Suprapubic skin (tissue), 4 donors: Measurements from ENCODE around the gene RPS19BP1.

ENCODE experiments used
- CTCF ChIP-seq, 2 donors: fragments of 200-600 bp in 1 of 2; fragments of 450-650 bp in 1 of 2; sonication (generic) in 1 of 2; IDR thresholded peaks; one replicate each; pipeline ENCODE4 v1.5.1; 2016 to 2019; ENCODE audit warnings: antibody characterized with exemption in 2 of 2, mild to moderate bottlenecking in 1 of 2, moderate library complexity in 1 of 2
- EP300 ChIP-seq: sonication (generic); formaldehyde crosslinking; IDR thresholded peaks from one replicate; pipeline ENCODE4 v1.6.1; 2017; ENCODE audit warnings: antibody characterized with exemption
- POLR2A ChIP-seq, 2 donors: fragments of 450-650 bp; IDR thresholded peaks; one replicate each; pipeline ENCODE4 v1.6.1; 2017; ENCODE audit warnings: antibody characterized with exemption in 2 of 2, mild to moderate bottlenecking in 2 of 2, moderate library complexity in 2 of 2
- POLR2AphosphoS5 ChIP-seq, 3 donors: sonication (generic); formaldehyde crosslinking; IDR thresholded peaks; one replicate each; pipeline ENCODE4 v1.6.1; 2017; ENCODE audit warnings: antibody characterized with exemption in 3 of 3

GRCh38 chr22:39543095-39543494, 10.5 kb upstream of the RPS19BP1 start:
- TF ChIP-seq CTCF (IDR thresholded peaks at IDR 0.05) (no peak), POLR2AphosphoS5 (IDR thresholded peaks at IDR 0.05) (no peak), POLR2A (IDR thresholded peaks at IDR 0.05) (no peak), EP300 (no peak)
